NCI-H2227 (cell line): Measurements from ENCODE around the gene MYBPH.
A peak's percentile ranks its signal among the peaks of the same experiment; 100 is the strongest.

Experiments
- DNase-seq: peaks from one replicate; lab custom pipeline; 2025; ENCODE audit not compliant: unreplicated experiment; lab: John Stamatoyannopoulos, UW

Gene MYBPH

DNA sequence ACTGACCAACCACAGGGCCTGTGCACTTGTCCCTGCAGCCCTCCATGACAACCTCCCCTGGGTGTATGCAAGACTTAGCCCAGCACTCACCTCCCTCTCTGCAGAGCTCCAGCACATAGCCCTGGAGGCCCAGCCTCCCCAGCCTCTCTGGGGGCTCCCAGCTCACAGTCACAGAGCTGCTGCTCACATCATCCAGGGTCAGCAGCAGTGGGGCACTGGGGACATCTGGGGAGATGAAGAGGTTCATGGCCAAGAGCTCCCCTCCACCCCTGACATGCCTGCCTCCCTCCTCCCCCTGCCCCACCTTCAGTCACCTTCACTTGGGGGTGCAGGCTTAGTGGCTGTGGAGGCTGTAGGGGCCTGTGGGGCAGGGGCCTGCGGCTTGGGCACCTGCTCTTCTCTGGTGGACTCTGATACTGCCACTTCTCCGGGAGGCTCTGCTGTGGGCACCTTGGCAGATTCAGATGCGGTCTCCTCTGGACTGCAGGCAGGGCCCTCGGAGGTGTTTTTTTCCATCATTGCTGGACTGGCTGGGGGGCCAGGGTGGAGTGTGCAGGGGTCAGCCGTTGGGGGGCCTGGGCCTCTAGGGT is at the start of gene MYBPH:
Gene MYBPH, minus strand, starts transcription at position 590 of the 590 bp plus-strand sequence. Its CDS starts 71 bp downstream, at position 519.
- no peak for DNase-seq

DNA sequence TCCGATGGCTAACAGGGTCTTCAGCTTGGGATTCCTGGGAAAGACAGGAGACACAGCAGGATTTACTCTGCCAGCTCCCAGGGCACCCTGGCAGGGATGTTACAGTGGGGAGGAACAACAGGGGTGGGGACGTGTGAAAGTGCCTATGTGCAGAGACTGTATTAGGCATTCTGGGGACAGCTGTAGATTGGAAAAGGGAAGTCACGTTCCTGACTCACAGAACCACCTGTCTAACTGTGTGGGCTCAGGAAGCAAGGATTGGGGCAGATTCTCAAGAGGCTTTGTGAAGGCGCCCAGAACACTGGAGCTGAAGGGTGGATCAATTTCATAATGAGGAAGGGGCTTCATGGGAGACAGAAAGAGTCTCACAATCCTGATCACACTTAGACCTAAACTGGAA is 49.4 kb upstream of the MYBPH start:
- no peak for DNase-seq

DNA sequence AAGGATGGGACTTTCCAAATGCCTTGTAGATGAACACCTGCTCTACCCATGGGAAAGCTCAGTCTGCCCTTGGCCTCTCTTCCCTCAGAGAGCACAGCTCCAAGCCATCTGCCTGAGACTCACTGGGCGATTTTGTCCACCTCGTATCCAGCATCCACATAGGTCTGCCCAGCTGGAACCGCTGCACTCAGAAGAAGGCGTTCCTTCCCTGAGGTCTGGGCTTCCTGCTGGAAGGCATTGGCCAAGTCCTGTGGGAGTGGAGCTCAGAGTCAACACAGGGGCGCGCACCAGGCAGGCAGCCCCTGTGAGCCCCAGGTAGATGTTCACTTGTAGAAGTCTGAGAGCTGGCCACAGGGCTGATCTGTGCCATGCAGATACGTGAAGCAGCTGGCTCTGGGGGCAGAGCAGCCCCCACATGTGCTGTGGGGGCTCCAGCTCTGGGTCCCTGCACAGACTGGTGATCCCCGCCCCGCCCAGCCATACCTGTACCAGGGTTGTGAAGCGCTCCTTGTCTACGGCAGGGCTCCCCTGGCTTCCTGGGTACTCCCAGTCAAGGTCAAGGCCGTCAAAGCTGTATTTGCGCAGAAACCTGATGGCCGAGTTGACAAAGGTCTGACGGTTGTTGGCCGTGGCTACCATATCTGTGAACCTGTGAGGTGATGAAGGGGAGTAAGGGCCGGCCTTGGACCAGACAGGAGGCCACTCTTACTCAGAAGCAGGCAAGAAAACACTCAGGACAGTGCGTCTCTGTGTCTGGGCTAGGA is 47.6 kb upstream of the MYBPH start:
- no peak for DNase-seq

DNA sequence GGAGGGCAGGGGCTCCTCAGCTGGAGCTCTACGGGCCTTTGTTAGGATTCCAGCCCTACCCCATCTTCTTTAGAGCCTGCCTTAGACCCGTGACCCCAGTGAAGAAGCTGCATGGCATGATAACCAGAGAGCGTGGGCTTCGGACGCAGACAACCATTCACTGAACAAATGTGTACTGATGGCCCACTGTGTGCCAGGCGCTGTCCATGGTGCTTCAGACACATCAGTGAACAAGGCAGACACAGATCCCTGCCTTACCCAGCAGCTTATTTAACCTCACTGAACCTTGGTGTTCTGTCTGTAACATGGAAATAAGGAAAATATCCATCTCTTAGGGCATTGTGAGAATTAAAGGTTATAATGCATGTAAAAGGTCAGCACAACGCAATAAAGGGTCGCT is 44.3 kb upstream of the MYBPH start:
- DNase-seq = no peak

- DNase-seq = no peak
Observed at GRCh38 chr1:203219171-203219570, 43.5 kb upstream of the MYBPH start.

- no peak for DNase-seq
Observed at GRCh38 chr1:203217668-203218067, 42.0 kb upstream of the MYBPH start.

GRCh38 chr1:203217139-203217655 is 41.6 kb upstream of the MYBPH start:
- no peak for DNase-seq

DNA sequence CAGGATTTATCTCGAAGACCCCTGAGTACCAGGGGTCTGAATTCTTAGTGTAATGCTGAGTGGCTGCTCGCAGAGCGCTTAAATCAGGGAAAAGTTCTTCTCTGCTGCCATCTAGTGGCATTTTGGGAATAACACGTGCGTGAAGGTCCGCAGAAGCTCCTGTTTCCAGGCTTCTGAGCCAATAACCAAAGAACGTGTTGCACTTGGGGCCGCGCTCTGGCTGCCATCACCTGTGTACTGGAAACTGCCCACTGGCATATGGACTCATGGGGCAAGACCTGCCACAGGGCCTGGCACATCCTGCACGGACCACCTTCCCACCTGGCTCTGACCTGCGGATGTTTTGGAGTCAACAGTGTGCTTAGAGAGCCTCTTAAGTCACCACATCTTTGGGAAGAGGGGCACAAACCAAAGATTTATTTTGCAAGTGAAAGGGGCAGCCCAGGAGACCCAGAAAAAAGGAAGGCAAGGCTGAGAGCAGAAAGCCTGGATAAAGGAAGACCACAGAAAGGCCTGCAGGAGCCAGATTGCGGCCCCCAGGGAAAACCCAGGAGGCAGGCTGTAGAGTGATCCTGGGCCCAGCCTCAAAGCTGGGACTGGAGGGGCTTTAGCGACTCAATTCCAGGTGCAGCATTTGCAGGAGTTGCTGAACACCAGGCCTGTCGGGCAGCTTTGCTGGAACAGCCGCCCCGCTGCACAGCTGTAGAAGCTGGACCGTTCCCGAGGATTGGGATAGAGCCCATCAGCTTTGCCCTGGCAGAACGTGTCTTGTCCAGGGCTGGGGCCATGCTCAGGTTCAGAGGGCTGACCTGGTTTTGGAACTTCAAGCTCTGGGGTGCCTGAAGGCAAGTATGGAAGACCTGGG is 40.9 kb upstream of the MYBPH start:
- peak; percentile 89 for DNase-seq

- DNase-seq = peak; percentile 19
Observed at GRCh38 chr1:203215573-203215972, 39.9 kb upstream of the MYBPH start.

DNA sequence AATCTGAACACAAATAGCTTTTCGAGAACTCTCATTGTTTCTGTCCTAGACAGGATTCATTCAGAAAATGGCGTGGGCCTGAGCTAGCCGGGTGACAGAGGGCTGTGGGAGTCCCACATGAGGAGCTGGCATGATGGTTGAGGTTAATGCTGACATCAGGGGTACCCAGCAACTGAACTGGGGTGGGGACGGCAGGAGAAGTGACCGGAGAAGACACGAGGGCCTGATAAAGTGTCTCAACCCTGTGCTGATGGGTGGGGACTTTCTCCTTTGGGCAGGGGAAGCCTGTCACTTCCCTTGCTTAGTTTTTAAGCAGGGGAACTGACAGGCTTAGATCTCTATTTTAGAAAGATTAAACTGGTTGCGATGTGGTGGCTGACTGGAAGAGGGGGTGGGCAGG is 39.2 kb upstream of the MYBPH start:
- no peak for DNase-seq

DNA sequence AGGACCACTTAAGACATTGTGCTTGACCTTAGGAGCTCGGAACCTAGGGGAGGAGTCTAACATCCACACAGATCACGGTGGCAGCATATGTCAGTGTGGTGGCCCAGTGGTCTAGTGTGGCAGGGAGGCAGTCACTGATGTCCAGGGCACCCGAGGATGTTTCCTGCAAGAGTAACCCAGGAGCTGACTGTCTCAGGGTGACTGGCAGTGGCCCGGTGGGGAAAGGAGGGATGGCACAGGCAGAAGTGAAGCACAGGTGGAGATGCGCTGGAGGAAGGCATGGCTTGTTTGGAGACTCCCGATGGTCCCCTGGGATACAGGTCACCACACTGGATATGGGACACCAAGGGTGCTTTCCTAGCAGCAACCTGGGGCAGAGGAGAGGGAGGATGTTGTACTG is 37.5 kb upstream of the MYBPH start:
- no peak for DNase-seq

GRCh38 chr1:203211812-203212211 is 36.2 kb upstream of the MYBPH start:
- DNase-seq = no peak

- no peak for DNase-seq
Observed at GRCh38 chr1:203210988-203211387, 35.4 kb upstream of the MYBPH start.

DNA sequence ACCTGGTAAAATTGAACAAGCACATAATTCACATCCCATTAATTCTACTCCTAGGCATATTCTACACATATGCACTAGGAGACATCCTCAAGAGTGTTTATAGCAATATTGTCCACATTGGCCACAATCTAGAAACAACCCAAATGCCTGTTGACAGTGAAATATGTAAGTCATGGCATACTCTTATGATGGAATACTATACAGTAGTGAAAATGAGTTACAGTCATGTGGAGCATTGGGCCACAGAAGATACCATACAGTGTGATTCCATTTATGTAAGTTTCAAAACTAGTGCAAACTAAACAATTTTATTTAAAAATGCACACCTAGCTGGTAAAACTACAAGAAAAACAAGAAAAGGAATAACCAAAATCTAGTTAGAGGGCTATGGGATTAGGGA is 34.7 kb upstream of the MYBPH start:
- no peak for DNase-seq

- DNase-seq = no peak
Observed at GRCh38 chr1:203208181-203208580, 32.6 kb upstream of the MYBPH start.

DNA sequence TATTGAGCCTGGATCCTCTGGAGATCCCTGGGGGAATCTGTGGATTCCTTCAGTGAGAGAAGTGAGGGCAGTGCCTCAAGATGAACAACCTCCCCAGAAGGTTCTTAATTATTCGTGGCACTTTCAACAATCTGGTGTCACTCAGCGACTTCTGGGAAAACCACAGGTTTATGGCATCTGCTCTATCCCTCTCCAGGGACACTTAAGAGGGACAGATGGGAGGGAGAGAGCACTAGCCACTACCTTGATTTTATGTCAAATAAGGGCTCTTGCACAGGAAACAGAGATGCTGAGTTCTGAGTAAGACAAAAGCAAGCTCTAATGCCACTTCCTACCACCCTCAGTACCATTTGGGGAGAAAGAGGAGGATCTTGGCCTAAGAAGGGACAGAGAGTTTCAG is 32.1 kb upstream of the MYBPH start:
- DNase-seq = no peak

- DNase-seq = no peak
Observed at GRCh38 chr1:203206129-203206687, 30.6 kb upstream of the MYBPH start.

DNA sequence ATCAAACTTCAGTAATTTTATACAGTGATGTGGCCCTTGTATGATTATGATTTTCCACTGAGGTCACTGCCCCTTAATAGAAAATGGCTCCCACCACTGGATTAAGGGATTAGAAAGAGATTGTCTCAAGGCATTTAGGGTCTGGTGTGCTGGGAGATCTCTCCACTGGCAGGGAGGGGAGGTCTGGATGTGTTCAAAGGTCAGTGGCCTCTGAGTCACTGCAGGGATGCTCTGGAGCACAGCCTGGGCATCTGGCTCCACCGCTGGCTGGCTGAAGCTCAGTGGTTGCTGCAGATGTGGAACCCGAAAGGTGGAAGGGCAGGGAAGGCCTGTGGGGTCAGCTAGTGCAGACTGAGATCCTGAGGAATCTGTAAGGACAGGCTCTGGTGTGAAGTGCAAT is 29.1 kb upstream of the MYBPH start:
- no peak for DNase-seq

DNA sequence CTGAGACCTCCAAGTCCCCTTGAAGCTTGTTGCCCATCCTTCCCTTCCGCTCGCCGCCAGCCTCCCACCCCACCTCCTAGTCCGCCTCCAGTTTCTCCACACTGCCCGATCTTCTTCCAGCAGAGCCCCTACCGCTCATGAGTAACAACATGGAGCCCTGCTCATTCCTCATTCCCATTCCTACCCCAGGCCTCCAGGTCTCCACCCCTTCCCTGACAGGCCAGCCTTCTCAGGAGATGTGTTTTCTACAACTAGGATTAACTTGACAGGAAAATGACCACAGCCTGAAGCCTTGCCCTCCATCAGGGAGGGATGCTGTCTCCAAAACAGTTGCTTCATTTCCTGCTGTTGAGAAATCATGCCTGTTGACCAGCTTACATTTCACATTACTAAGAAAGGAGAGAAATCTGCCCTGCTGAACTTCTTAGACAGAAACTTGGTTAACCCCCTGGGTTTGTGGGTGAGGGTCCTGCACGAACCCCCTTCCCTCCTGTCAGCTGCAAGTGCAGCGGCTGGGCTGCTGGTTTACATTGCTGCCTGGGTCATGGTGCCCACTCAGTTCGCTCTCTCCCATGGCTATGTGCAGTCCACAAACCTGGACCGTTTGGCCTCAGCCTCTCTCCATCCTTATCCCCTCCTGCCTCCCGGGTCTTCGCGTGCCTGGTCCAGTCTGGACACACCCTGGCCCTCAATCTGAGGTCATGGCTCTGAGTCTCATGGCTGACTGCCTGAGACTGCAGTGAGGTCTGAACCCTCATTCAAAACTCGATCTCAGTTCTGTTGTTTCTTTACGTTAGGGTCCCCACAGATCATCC is 27.0 kb upstream of the MYBPH start:
- no peak for DNase-seq

GRCh38 chr1:203201516-203202205 is 26.0 kb upstream of the MYBPH start:
- no peak for DNase-seq
